ENCODE data around the gene IQCH.

IQCH gene

DNA sequence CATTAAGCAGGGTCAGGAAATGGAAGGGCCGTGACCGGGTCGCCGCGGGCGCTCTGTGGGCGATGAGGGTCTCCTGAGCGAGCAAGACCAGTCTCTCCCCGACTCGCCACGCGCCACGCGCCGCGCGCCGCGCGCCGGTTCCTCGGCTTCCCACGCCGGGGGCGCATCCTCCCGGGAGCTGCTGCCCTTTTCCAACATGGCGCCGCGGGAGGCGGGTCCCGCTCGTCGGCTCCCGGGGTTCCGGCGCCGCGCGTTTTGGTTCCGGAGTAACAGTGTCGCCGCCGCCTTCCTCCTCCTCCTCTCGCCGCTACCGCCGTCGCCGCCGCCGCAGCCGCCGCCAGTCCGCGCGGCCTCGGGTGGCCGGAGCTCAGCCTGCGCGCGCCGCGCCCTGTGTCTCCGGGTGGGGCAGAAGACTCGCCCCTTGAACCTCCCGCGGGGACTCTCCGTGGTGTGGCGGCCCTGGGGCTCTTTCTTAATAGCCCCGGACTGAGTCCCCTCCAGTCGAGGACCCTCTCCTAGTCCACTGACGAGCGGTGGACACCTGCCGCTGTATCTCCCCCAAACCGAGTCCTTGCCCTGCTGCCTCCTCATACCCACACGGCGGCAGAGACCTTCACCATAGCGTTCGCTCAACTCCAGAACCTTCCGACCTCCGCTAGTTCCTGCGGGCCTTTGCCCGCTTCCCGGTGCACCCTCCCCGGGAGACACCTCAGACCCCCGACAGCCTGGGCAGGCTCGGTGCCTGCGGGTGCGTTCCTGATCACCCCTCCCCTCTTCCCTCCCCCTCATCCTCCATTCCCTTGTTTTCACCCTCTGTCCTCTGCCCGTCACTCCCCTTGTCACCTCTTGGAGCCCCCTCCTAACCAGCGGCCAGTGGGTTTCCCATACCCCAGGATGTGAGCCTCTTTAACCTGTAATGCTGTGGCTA, 288.1 kb downstream of the IQCH start, which contains the start of gene MAP2K5:
Gene MAP2K5, plus strand, starts transcription at position 284 of the 928 bp plus-strand sequence. Its CDS starts 633 bp downstream, at position 917.
- peak; percentile 14 for DNase-seq

DNA sequence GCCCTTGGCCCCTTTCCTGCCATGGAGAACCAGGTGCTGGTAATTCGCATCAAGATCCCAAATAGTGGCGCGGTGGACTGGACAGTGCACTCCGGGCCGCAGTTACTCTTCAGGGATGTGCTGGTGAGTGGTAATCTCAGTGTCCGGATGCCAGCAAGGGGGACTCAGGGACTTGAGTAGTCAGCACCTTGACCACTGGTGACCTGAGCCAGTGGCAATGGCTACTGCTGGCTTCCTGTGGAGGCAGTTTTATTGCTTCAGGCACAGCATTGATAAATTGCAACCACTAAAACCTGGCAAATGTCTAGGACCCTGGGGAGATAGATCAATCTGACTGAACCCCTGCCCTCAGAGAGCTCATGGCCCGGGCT, 288.7 kb downstream of the IQCH start:
- no peak for DNase-seq

DNA sequence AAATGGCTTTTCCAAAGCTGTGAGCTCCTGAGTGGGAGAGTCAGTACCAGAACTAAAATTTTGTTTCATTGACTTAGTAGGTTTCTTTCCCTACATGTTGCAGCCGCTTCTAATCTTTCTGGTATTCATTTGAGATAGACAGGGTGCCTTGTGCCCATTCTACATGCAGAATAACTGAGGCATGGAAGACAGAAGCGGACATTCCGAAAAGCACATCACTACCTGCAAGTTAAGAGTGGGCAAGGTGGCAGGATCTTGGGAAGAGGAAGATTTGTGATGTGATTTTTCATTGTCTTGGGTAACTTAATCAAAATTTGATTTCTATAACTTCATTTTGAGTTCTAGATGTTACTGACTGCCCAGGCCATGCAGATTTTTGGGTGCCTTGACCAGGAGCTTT, 289.9 kb downstream of the IQCH start:
- DNase-seq, result no peak

DNA sequence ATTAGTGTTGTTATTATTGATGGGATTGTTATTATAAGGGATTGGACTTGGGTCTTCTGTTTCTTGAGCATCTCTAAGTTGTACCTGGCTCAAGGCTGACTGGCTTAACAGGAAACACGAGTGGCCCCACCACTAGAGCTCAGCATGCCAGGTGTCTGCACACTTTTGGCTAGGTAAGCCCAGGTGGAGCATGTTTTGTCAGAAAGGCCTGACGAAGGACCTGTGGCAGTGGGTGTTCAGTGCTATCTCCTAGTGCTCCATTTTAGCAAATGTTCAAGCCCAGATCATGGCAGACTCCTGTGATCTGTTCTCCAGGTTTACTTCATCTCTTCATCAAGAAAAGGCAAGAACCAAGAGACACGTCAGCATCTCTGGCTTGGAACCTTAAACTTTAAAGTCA, 291.3 kb downstream of the IQCH start:
- DNase-seq, result no peak

DNA sequence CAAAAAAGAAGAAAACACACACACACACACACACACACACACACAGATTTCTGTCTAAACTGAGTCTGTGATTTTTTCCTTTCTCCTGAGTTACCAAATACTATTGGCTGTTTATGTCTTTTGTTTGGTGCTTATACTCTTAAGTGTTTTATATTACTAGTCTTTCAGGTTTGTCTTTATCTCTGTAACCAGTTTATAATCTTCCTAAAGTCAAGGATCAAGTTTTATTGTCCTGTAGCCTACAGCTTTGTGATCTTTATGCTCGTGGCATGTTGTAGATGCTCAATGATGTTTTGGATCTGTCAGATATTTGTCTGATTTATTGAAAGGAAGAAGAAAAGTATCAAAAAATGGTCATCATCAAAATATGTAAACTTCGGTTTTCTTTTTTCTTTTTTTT, 292.5 kb downstream of the IQCH start:
- DNase-seq, result no peak

DNA sequence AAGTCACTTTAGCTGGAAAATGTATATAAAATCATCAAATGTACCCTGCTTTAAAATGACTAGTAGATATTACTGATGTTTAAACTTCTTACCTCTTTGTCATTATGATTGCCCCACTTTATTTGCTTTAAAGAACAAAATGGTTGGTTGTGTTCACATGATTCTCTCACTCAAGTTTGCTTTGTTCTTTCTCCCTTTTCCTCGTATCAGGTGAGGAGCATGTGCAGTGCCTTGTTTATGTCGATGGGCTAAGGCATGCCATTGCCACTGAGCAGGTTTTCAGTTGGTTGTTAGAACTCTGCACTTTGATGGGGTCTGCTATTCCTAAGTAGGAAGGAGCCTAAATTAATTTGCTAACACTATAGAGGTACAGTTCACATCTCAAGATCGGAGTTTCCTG, 293.2 kb downstream of the IQCH start:
- no peak for DNase-seq

DNA sequence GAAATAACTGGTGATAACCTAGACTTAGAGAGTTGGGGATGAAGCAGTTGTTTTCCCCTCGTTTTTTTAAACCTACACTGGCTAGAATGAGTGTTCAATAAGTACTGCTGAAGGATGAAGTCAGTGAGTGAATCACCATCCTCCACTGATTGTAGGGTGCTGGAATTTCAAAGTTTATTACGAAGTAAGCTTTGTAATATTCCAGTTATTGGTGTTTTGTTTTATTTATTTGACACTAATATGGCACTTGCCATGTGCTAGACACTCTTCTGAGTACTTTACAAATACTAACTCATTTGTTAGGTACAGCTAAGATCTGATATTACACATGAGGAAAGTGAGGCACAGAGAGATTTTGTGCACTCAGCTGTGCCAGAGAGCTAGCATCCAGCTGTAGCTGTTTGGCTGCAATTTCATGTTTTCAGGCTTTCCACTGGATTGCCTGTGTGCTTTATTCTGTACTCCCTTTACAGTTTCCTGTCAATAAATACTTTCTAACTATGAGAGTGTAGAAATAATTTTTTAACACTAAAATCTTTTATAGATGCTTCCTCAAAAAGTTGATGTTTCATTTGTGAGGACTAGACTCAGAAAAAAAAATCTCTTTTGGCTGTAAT, 293.8 kb downstream of the IQCH start:
- no peak for DNase-seq

DNA sequence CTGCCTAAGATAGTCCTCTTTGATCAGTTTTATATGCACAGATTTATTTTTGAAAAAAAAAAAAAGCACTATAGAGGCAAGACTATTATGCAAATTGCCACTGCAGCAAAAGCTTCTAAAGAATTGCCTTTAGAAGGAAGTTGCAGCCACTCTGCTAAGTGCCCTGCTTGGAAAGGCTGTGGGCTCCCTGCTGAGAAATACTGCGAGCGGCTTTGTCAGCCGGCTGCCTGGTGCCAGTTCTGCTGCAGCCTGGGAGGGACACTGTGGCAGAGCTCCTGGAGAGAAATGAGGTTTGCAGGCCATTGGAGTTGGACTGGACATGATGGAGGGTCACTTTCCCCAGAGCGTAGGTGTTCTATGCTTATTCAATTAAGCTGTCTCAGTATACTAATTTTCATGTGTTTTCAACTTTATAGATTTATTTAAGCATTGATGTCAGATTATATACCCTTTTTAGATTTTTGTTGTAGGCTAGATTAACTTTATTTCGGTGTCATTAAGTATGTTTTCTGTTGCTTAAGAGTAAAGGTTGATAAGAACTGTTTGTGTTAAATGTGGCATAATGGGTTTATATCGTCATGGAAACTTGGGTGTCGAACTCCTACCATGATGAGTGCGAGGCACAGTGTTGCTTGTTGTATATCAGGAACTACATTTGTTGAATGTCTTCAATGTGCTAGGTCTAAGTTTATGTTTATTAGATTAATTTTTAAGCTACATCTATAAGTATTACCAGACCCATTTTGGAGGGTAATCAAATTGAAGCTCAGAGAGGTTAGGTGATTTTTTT, 294.5 kb downstream of the IQCH start:
- peak; percentile 17 for DNase-seq

DNA sequence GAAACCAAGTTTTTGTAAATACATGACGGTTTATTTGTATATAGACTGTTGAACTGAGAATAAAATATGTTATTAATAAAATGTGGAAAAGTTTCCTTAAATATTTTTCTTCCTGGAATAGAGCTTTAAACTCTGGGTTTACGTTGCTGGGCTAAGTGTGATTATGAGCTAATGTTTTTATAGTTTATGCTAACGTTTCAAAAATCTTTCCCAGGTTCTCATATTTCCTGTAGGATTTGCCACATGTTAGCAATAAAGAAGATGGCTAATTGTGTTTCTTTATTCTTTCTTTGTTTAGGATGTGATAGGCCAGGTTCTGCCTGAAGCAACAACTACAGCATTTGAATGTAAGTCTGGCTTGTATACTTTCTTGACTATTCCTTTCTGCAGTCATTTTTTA, 295.1 kb downstream of the IQCH start:
- no peak for DNase-seq

DNA sequence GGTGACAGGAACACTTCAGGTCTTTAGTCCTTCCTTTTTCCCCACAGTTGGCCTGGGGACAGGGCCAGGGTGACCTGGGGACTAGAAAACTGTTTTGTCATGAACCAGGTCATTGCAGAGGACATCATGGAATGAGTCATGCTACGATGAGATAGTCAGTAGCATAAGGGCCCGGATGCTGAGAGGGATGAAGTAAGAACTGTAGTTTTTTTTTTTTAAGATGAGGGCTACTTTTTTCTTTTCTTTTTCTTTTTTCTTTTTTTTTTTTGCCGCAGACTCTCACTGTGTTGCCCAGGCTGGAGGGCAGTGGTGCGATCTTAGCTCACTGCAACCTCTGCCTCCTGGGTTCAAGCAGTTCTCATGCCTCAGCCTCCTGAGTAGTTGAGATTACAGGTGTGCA, 295.9 kb downstream of the IQCH start:
- no peak for DNase-seq

DNA sequence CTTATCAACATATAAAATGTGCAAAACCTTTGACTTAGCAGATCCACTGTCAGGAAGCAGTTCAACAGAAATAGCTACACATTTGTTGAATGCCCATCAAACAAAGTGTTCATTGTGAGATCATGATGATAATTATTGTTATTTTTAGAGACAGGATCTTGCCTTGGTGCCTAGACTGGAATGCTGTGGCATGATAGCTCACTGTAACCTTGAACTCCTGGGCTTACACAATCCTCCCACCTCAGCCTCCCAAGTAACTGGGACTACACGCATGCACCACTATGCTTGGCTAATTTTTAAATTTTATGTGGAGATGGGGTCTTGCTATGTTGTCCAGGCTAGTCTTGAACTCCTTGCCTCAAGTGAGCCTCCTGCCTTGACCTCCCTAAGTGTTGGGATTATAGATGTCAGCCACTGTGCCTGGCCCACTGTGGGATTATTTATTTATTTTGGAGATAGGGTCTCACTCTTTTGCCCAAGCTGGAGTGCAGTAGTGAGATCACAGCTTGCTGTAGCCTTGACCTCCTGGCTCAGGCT, 296.7 kb downstream of the IQCH start:
- no peak for DNase-seq
